Measurements from ENCODE around the gene ACTL7B.

DNA sequence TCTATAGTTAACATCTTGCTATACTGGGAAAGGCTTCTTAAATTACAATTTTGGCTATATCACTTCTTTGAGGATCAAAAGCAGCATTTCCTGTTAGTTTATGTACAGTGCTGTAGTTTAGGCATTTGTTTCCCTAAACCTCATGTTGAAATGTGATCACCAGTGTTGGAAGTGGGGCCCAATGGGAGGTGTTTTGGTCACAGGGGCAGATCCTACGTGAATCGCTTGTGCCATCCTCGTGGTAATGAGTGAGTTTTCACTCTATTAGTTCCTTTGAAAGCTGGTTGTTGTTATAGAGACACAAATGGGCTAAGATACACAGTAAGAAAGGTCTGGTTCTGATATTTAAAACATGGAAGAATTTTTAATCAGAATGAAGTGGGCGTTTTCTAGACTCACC is 12.0 kb upstream of the ACTL7B start:
- TF ChIP-seq CTCF (IDR thresholded peaks at IDR 0.05 in 8 of 11, conservative IDR thresholded peaks at IDR 0.05 in 3 of 11) = no peak
- no peak for TF ChIP-seq POLR2A (IDR thresholded peaks at IDR 0.05)
